ENCODE results near the gene LHX2. TPM values are rescaled to one million over a fixed set of nuclear protein-coding genes. Genes with fewer than 3 reads are reported as not detected.

The LHX2 gene
- total and polyA plus RNA-seq, 4 donors: 0.10 to 2.0 (median 1.1) TPM

GRCh38 chr9:124005029-124005771 is 6.4 kb upstream of the LHX2 start:
- Histone ChIP-seq H3K27me3 (ENCODE audit: control insufficient read depth, insufficient read depth, low read length) (peaks cover 100% of the 10 kb centered on the region), H3K4me3 (ENCODE audit: low read depth, low read length) (no peak overlapping the region), H3K4me1 (ENCODE audit: control insufficient read depth, insufficient read depth, low read length) (peaks cover 19% of the 10 kb centered on the region), H3K36me3 (ENCODE audit: control insufficient read depth, insufficient read depth, low read length) (no peaks in the 10 kb centered on the region), H3K27ac (ENCODE audit: low read depth, low read length) (no peak overlapping the region), H3K9me3 (ENCODE audit: control insufficient read depth, insufficient read depth, low read length) (no peaks in the 10 kb centered on the region)
- peak in 1 of 6 donors; percentile 53 for DNase-seq (ENCODE audit: low read depth in 4 of 6, low spot score in 6 of 6)
- 12% methylated on average over 4 of the region's 4 CpGs for WGBS (ENCODE audit: insufficient coverage)

GRCh38 chr9:124006448-124007361 is 4.9 kb upstream of the LHX2 start:
- no peak overlapping the region for H3K27ac ChIP-seq (ENCODE audit: low read depth, low read length)
- peaks cover 30% of the 10 kb centered on the region for H3K4me1 ChIP-seq (ENCODE audit: control insufficient read depth, insufficient read depth, low read length)
- WGBS (ENCODE audit: insufficient coverage): 4% methylated on average over 7 of the region's 13 CpGs
- no peaks in the 10 kb centered on the region for H3K36me3 ChIP-seq (ENCODE audit: control insufficient read depth, insufficient read depth, low read length)
- no peaks in the 10 kb centered on the region for H3K9me3 ChIP-seq (ENCODE audit: control insufficient read depth, insufficient read depth, low read length)
- no peak overlapping the region for H3K4me3 ChIP-seq (ENCODE audit: low read depth, low read length)
- peak in 2 of 6 donors; percentile 7 to 63 for DNase-seq (ENCODE audit: low read depth in 4 of 6, low spot score in 6 of 6)
- H3K27me3 ChIP-seq (ENCODE audit: control insufficient read depth, insufficient read depth, low read length): peaks cover 100% of the 10 kb centered on the region

GRCh38 chr9:124007565-124008302 is 3.8 kb upstream of the LHX2 start:
- Histone ChIP-seq H3K36me3 (ENCODE audit: control insufficient read depth, insufficient read depth, low read length) (no peaks in the 10 kb centered on the region), H3K27ac (ENCODE audit: low read depth, low read length) (no peak overlapping the region), H3K9me3 (ENCODE audit: control insufficient read depth, insufficient read depth, low read length) (no peaks in the 10 kb centered on the region), H3K4me1 (ENCODE audit: control insufficient read depth, insufficient read depth, low read length) (peaks cover 39% of the 10 kb centered on the region), H3K4me3 (ENCODE audit: low read depth, low read length) (no peak overlapping the region), H3K27me3 (ENCODE audit: control insufficient read depth, insufficient read depth, low read length) (peaks cover 100% of the 10 kb centered on the region)
- DNase-seq (ENCODE audit: low read depth in 4 of 6, low spot score in 6 of 6): peak in 2 of 6 donors; percentile 28 to 84
- 4% methylated on average over 14 of the region's 25 CpGs for WGBS (ENCODE audit: insufficient coverage)

GRCh38 chr9:124008303-124008693 is 3.3 kb upstream of the LHX2 start:
- Histone ChIP-seq H3K9me3 (ENCODE audit: control insufficient read depth, insufficient read depth, low read length) (no peaks in the 10 kb centered on the region), H3K4me1 (ENCODE audit: control insufficient read depth, insufficient read depth, low read length) (peaks cover 43% of the 10 kb centered on the region), H3K27me3 (ENCODE audit: control insufficient read depth, insufficient read depth, low read length) (peaks cover 100% of the 10 kb centered on the region), H3K27ac (ENCODE audit: low read depth, low read length) (no peak overlapping the region), H3K4me3 (ENCODE audit: low read depth, low read length) (no peak overlapping the region), H3K36me3 (ENCODE audit: control insufficient read depth, insufficient read depth, low read length) (no peaks in the 10 kb centered on the region)
- no peak for DNase-seq (ENCODE audit: low read depth in 4 of 6, low spot score in 6 of 6)
- 1% methylated on average over 38 of the region's 38 CpGs for WGBS (ENCODE audit: insufficient coverage)

- Histone ChIP-seq H3K9me3 (ENCODE audit: control insufficient read depth, insufficient read depth, low read length) (no peaks in the 10 kb centered on the region), H3K27me3 (ENCODE audit: control insufficient read depth, insufficient read depth, low read length) (peaks cover 100% of the 10 kb centered on the region), H3K4me1 (ENCODE audit: control insufficient read depth, insufficient read depth, low read length) (peaks cover 46% of the 10 kb centered on the region), H3K27ac (ENCODE audit: low read depth, low read length) (no peak overlapping the region), H3K4me3 (ENCODE audit: low read depth, low read length) (no peak overlapping the region), H3K36me3 (ENCODE audit: control insufficient read depth, insufficient read depth, low read length) (no peaks in the 10 kb centered on the region)
- peak in 2 of 6 donors; percentile 26 to 76 for DNase-seq (ENCODE audit: low read depth in 4 of 6, low spot score in 6 of 6)
- WGBS (ENCODE audit: insufficient coverage): under 1% methylated on average over 44 of the region's 65 CpGs
These were observed 2.7 kb upstream of the LHX2 start for GRCh38 chr9:124008694-124009530.

GRCh38 chr9:124009531-124010217 is 1.9 kb upstream of the LHX2 start:
- no peak overlapping the region for H3K4me3 ChIP-seq (ENCODE audit: low read depth, low read length)
- H3K27ac ChIP-seq (ENCODE audit: low read depth, low read length): no peak overlapping the region

GRCh38 chr9:124010303-124010664 is 1.3 kb upstream of the LHX2 start:
- Histone ChIP-seq H3K4me1 (ENCODE audit: control insufficient read depth, insufficient read depth, low read length) (peaks cover 46% of the 10 kb centered on the region), H3K36me3 (ENCODE audit: control insufficient read depth, insufficient read depth, low read length) (no peaks in the 10 kb centered on the region), H3K27ac (ENCODE audit: low read depth, low read length) (no peak overlapping the region), H3K27me3 (ENCODE audit: control insufficient read depth, insufficient read depth, low read length) (peaks cover 100% of the 10 kb centered on the region), H3K9me3 (ENCODE audit: control insufficient read depth, insufficient read depth, low read length) (no peaks in the 10 kb centered on the region), H3K4me3 (ENCODE audit: low read depth, low read length) (no peak overlapping the region)
- WGBS (ENCODE audit: insufficient coverage): 13% methylated on average over 8 of the region's 9 CpGs
- DNase-seq (ENCODE audit: low read depth in 4 of 6, low spot score in 6 of 6): peak in 2 of 6 donors; percentile 1 to 32

More at GRCh38 chr9:124009531-124010217, 1.9 kb upstream of the LHX2 start:
- peak in 2 of 6 donors; percentile 48 to 66 for DNase-seq (ENCODE audit: low read depth in 4 of 6, low spot score in 6 of 6)
- peaks cover 100% of the 10 kb centered on the region for H3K27me3 ChIP-seq (ENCODE audit: control insufficient read depth, insufficient read depth, low read length)
- no peaks in the 10 kb centered on the region for H3K36me3 ChIP-seq (ENCODE audit: control insufficient read depth, insufficient read depth, low read length)
- WGBS (ENCODE audit: insufficient coverage): 1% methylated on average over 20 of the region's 29 CpGs
- no peaks in the 10 kb centered on the region for H3K9me3 ChIP-seq (ENCODE audit: control insufficient read depth, insufficient read depth, low read length)
- peaks cover 46% of the 10 kb centered on the region for H3K4me1 ChIP-seq (ENCODE audit: control insufficient read depth, insufficient read depth, low read length)

GRCh38 chr9:124010665-124011321 is 775 bp upstream of the LHX2 start:
- H3K9me3 ChIP-seq (ENCODE audit: control insufficient read depth, insufficient read depth, low read length): no peaks in the 10 kb centered on the region
- peaks cover 51% of the 10 kb centered on the region for H3K4me1 ChIP-seq (ENCODE audit: control insufficient read depth, insufficient read depth, low read length)
- H3K4me3 ChIP-seq (ENCODE audit: low read depth, low read length): peak overlapping the region; percentile 10
- DNase-seq (ENCODE audit: low read depth in 4 of 6, low spot score in 6 of 6): no peak
- H3K36me3 ChIP-seq (ENCODE audit: control insufficient read depth, insufficient read depth, low read length): no peaks in the 10 kb centered on the region
- peaks cover 100% of the 10 kb centered on the region for H3K27me3 ChIP-seq (ENCODE audit: control insufficient read depth, insufficient read depth, low read length)
- 1% methylated on average over 23 of the region's 34 CpGs for WGBS (ENCODE audit: insufficient coverage)
- no peak overlapping the region for H3K27ac ChIP-seq (ENCODE audit: low read depth, low read length)

All from spinal cord (tissue), 10 donors.